Measurements from ENCODE around the gene SLC40A1.

The SLC40A1 gene

DNA sequence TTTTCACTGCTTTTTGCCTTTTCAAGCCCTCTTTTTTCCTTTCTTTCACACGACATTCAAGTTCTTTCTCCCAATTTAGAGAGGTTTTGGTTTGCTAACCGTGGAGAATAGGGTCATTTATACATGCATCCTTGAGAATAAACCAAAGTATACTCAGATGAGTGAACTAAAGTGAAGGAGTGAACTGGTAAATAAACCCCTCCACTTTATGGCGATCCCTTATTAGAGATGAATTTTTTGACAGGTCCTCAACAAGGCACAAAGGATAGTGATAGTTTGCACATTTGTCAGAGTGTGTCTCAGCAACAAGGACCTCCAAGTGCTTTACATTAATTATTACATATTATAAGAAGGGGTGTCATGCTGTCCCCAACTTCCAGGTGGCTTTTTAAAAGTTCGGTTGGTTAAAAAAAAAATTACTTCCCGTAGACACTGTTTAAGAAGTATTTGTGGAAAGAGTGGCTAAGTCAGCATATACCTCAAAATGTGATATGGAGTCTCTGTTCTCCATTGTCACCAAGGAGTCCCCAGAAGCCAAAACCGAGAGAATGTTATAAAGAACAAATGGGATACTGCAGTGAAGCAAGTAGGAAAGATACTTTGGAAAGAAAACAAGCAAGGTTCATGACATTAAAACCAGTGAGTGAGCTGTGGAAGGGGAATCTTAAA, 1.7 kb upstream of the SLC40A1 start:
- no peak for DNase-seq (ENCODE audit: low read depth, low spot score)
- CTCF ChIA-PET, result no interaction called here
- TF ChIP-seq, protein P1, sequence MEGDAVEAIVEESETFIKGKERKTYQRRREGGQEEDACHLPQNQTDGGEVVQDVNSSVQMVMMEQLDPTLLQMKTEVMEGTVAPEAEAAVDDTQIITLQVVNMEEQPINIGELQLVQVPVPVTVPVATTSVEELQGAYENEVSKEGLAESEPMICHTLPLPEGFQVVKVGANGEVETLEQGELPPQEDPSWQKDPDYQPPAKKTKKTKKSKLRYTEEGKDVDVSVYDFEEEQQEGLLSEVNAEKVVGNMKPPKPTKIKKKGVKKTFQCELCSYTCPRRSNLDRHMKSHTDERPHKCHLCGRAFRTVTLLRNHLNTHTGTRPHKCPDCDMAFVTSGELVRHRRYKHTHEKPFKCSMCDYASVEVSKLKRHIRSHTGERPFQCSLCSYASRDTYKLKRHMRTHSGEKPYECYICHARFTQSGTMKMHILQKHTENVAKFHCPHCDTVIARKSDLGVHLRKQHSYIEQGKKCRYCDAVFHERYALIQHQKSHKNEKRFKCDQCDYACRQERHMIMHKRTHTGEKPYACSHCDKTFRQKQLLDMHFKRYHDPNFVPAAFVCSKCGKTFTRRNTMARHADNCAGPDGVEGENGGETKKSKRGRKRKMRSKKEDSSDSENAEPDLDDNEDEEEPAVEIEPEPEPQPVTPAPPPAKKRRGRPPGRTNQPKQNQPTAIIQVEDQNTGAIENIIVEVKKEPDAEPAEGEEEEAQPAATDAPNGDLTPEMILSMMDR (IDR thresholded peaks at IDR 0.05; ENCODE audit: insufficient read depth, low read length, missing control alignments), result no peak
- POLR2A ChIA-PET, result no interaction called here
- no peak overlapping the region for H3K4me3 ChIP-seq (ENCODE audit: low read depth, low read length)

DNA sequence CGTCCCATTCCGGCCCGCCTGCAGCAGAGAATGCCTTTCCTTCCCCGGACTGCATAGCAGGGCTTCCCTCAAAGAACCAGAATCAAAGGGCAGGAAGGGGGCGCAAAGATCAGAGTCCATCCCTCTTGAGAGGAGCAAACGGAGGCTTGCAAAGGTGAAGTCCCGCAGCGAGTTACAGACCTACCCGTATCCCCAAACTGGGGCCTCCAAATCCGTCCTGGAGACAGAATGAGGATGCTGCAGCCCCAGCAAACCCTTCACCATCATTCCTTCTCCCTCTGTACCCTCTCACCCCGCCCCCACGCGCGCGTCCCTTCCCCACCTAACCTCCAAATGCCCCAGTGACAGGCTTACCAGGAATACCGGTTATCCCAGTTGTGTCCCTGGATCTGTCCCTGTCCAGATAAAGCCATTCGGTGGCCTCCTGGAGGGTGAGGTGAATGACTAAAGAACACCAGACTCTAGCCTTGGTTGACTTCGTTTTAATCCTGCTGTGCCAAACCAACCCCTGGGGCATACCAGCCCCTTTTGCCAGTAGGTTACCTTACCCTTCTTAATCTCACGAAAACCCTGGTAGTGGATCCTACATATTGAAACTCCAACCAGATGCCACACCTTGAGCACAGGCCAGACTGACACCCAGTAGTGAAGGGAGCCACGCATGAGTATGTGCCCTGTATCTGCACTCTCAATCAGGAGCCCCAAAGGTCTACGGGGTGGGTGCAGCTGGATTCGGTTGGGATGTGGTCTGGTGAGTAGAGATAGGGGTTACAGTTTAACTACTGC, 961 bp upstream of the SLC40A1 start:
- H3K4me3 ChIP-seq (ENCODE audit: low read depth, low read length), result peak overlapping the region; percentile 55
- POLR2A ChIA-PET, result no interaction called here

DNA sequence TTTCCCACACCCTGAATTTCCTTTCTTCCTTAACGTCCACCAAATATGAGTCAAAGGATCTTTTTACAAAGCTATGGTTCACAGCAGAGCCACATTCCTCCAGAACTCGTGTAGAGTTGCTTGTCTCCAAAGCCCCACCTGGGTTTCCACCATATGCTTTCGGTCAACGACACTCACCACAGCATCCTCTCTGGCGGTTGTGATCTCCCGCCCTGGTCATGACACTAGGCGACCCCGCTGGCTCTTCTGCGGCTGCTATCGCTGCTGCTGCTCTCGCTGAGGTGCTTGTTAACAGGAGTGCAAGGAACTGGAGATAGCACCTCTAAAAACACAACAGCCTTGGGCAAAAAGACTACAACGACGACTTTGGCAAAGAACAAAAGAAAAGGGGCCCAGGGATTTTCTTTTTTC, 340 bp downstream of the SLC40A1 start:
- peak overlapping the region; percentile 55 for H3K4me3 ChIP-seq (ENCODE audit: low read depth, low read length)
- TF ChIP-seq, protein P1 (IDR thresholded peaks at IDR 0.05; ENCODE audit: insufficient read depth, low read length, missing control alignments), result no peak
- no peak for DNase-seq (ENCODE audit: low read depth, low spot score)
- ChIA-PET CTCF (no interaction called here), POLR2A (no interaction called here)

More for the DNA sequence above, 961 bp upstream of the SLC40A1 start:
- no peak for DNase-seq (ENCODE audit: low read depth, low spot score)
- TF ChIP-seq, protein P1 (IDR thresholded peaks at IDR 0.05; ENCODE audit: insufficient read depth, low read length, missing control alignments), result no peak
- CTCF ChIA-PET, result no interaction called here

DNA sequence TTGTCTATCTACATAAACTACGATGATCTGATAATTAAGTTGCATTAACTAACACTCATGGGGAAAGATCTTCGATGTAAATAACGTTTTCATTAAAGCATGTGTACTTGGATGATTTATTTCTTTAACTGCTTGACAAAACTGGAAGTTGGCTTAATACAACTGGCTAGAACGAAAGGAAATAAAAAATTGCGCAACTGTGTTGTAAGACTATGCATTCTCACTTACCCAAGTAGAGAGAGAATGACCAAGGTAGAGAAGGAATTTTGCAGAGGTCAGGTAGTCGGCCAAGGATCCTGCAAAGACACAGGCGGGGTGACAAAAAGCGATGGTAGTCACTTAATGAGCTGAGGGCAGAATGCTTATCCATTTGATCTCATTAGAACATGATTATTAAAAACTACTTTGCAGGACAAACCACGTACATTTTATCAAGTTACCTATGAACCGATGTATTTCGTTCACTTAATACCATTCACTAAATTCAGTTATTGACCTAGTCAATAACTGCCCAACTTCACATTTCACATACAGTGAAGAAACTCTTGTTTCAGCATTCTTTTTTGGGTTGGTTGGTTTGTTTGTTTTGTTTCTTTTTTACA, 900 bp downstream of the SLC40A1 start:
- H3K4me3 ChIP-seq (ENCODE audit: low read depth, low read length), result no peak overlapping the region
- no peak for DNase-seq (ENCODE audit: low read depth, low spot score)
- TF ChIP-seq, protein P1 (IDR thresholded peaks at IDR 0.05; ENCODE audit: insufficient read depth, low read length, missing control alignments), result no peak
- ChIA-PET POLR2A (no interaction called here), CTCF (no interaction called here)

DNA sequence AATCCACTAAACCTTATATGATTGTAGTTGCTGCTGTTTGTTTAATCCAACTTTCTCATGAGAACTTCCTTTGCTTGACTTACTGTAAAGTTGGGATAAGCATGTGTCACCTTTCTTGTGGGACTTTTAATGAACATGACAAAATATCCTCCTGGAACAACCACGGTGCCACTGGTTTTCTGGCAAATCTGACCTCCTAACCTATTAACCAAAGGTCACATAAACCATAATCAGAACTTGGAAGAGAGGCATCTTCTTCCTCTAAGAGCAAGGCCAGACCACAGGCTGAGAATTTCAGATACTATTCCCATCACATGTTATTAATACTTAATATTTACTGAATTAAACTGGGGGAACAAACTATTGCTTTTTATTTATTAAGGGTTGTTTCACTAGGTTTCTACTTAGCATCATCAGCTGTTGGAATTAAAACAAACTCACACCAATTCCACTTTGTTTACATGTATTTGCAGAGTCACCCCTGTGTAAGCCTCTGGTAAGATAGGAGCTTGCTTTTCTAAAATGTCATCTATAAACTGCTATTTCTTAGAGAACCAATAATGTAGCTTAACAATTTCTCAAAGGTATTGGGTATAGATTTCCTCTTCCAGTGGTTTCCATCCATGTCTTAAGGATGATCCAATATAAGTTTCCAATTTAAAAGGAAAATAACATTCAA, 2.2 kb downstream of the SLC40A1 start:
- ChIA-PET POLR2A (no interaction called here), CTCF (no interaction called here)
- no peak for DNase-seq (ENCODE audit: low read depth, low spot score)
- H3K4me3 ChIP-seq (ENCODE audit: low read depth, low read length), result no peak overlapping the region
- TF ChIP-seq, protein P1 (IDR thresholded peaks at IDR 0.05; ENCODE audit: insufficient read depth, low read length, missing control alignments), result no peak

DNA sequence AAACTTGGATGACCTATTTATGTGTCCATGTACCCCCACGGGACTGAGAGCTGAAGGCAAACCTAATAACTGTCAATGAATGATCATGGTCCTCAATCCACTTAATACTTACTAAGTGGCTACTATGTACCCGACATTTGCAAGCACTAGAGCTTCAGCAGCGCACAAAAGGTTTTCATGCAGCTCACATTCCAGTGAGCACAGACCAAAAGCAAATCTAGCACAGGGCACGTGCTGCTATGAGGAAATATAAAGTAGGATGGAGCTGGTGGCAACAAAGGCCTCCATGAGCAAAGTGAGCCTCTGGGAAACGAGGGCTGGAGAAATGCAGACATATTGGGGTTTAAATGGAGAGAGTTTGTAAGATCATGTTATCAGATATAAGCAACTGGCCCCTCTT, 3.5 kb downstream of the SLC40A1 start:
- POLR2A ChIA-PET, result no interaction called here
- H3K4me3 ChIP-seq (ENCODE audit: low read depth, low read length), result no peak overlapping the region
- CTCF ChIA-PET, result interaction anchor here (1.4 kb wide), 1 partner anchor 12 kb away, joined by 3 read pairs; no protein-coding TSS in a partner anchor
- no peak for DNase-seq (ENCODE audit: low read depth, low spot score)
- TF ChIP-seq, protein P1 (IDR thresholded peaks at IDR 0.05; ENCODE audit: insufficient read depth, low read length, missing control alignments), result no peak

Measured in AG04449 (cell line).